A673 (cell line): ENCODE results near the gene ERI3. TPM values are rescaled to one million over a fixed set of nuclear protein-coding genes. Genes with fewer than 3 reads are reported as not detected.

Experiments used
- BruUV-seq: library from RNA; stranded (reverse); fragments of 400-500 nt; replicated peaks from 2 replicates; lab custom pipeline; 2021; lab: Mats Ljungman, UMichigan
- CTCF ChIA-PET: fragments of 300-600 bp; sonication (Branson Sonifier 250); formaldehyde crosslinking; loops from one replicate; lab custom pipeline; 2022; ENCODE audit warnings: antibody characterized with exemption; lab: Charles Lee
- POLR2A ChIA-PET: fragments of 300-600 bp; sonication (Branson Sonifier 250); formaldehyde crosslinking; loops from one replicate; lab custom pipeline; 2022; ENCODE audit warnings: antibody characterized with exemption; ENCODE audit not compliant: low non-redundant PET; lab: Charles Lee
- DNase-seq: peaks from one replicate; pipeline ENCODE4 v3.0.0-alpha.2; 2015; ENCODE audit warnings: low spot score
- H3K27ac ChIP-seq: fragments of 200-600 bp; sonication (generic); 2 replicates; pipeline ENCODE4 v1.5.1; 2016; ENCODE audit warnings: mixed run types, low read depth, mild to moderate bottlenecking, mixed read lengths, antibody characterized with exemption, low read length; ENCODE audit not compliant: poor library complexity, severe bottlenecking
- H3K27me3 ChIP-seq: fragments of 200-600 bp; sonication (generic); replicated peaks from 2 replicates; pipeline ENCODE4 v1.6.1; 2017; ENCODE audit warnings: mixed run types, low read depth, mild to moderate bottlenecking, mixed read lengths, antibody characterized with exemption, low read length; ENCODE audit not compliant: insufficient read depth, poor library complexity
- H3K36me3 ChIP-seq: fragments of 200-600 bp; sonication (generic); 2 replicates; pipeline ENCODE4 v1.6.1; 2016; ENCODE audit warnings: mixed run types, mild to moderate bottlenecking, mixed read lengths, antibody characterized with exemption, low read length; ENCODE audit not compliant: insufficient read depth, poor library complexity, severe bottlenecking
- H3K4me1 ChIP-seq: fragments of 200-600 bp; sonication (generic); 2 replicates; pipeline ENCODE4 v1.6.1; 2017; ENCODE audit warnings: mixed run types, mild to moderate bottlenecking, mixed read lengths, antibody characterized with exemption, low read length; ENCODE audit not compliant: insufficient read depth, poor library complexity, severe bottlenecking
- H3K4me3 ChIP-seq: fragments of 200-600 bp; sonication (generic); 2 replicates; pipeline ENCODE4 v1.5.1; 2016; ENCODE audit warnings: low read depth, mixed run types, mild to moderate bottlenecking, mixed read lengths, low read length; ENCODE audit not compliant: poor library complexity, severe bottlenecking
- H3K9me3 ChIP-seq: fragments of 200-600 bp; sonication (generic); 2 replicates; pipeline ENCODE4 v1.6.1; 2016; ENCODE audit warnings: mixed run types, low read depth, mild to moderate bottlenecking, mixed read lengths, antibody characterized with exemption, low read length; ENCODE audit not compliant: poor library complexity, severe bottlenecking
- EZH2 ChIP-seq: fragments of 200-600 bp; sonication (generic); IDR thresholded peaks from 2 replicates; pipeline ENCODE4 v1.6.1; 2017; ENCODE audit warnings: borderline replicate concordance, low read depth, mild to moderate bottlenecking, mixed read lengths, antibody characterized with exemption, low read length; ENCODE audit not compliant: poor library complexity, severe bottlenecking
- intact Hi-C: fragments of 100-400 bp; cut with micrococcal nuclease; formaldehyde crosslinking; loops from one replicate; pipeline ENCODE4 v1.10.0; 2022; ENCODE audit not compliant: unreplicated experiment
- total RNA-seq: library from RNA; stranded (reverse); gene quantifications from 2 replicates; pipeline ENCODE4 v1.2.3, GENCODE V29; 2021
- TF ChIP-seq, protein P1 (sequence below): fragments of 300-800, 200-600 bp; sonication (generic); conservative IDR thresholded peaks from 2 replicates; pipeline ENCODE4 v1.5.1; 2017; ENCODE audit warnings: low read depth, mild to moderate bottlenecking, antibody characterized with exemption, low read length, moderate library complexity, mixed read lengths

ERI3 gene
- total RNA-seq, 1 experiment from 2014 or later = 97.9 TPM

DNA sequence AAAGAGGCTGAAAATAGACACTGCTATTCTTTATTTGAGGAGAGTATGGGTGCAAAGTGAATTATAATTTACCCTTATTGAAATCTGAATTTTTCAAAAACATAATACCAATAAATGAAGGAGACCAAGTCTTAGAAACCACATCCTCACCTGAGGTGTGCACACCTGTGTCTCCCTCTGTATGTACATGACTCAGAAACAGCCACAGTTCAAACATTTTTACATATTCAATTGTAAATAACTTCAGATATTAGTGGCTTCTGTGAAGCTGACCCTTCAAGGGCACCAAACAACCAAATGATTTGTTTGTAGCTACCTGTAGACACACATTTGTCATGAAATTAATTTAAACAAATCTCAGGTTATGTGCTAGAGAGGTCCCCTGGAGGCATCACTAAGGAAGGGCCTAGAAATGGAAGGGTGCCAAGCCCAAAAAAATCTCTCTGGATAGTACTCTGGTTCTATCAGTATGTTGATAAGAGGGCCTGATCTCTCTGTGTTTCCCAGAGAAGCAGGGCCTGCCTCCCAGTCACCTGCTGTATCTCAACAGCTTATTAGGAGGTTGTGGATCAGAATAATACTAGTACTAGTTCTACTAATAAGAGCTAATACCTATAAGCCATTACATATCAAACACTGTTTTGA, 28.1 kb downstream of the ERI3 start:
- Histone ChIP-seq H3K4me3 (no peak overlapping the region), H3K36me3 (no peaks in the 10 kb centered on the region), H3K9me3 (no peaks in the 10 kb centered on the region), H3K27ac (no peak overlapping the region), H3K27me3 (no peaks in the 10 kb centered on the region), H3K4me1 (peaks cover 27% of the 10 kb centered on the region)
- ChIA-PET CTCF (interaction anchor here (1.1 kb wide), 1 partner anchor 9 kb away, joined by 3 read pairs; no protein-coding TSS in a partner anchor), POLR2A (no interaction called here)
- no TSS peak for BruUV-seq
- no peak for TF ChIP-seq EZH2
- TF ChIP-seq, protein P1, sequence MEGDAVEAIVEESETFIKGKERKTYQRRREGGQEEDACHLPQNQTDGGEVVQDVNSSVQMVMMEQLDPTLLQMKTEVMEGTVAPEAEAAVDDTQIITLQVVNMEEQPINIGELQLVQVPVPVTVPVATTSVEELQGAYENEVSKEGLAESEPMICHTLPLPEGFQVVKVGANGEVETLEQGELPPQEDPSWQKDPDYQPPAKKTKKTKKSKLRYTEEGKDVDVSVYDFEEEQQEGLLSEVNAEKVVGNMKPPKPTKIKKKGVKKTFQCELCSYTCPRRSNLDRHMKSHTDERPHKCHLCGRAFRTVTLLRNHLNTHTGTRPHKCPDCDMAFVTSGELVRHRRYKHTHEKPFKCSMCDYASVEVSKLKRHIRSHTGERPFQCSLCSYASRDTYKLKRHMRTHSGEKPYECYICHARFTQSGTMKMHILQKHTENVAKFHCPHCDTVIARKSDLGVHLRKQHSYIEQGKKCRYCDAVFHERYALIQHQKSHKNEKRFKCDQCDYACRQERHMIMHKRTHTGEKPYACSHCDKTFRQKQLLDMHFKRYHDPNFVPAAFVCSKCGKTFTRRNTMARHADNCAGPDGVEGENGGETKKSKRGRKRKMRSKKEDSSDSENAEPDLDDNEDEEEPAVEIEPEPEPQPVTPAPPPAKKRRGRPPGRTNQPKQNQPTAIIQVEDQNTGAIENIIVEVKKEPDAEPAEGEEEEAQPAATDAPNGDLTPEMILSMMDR = no peak
- DNase-seq = no peak
- intact Hi-C loops = no loop called here

DNA sequence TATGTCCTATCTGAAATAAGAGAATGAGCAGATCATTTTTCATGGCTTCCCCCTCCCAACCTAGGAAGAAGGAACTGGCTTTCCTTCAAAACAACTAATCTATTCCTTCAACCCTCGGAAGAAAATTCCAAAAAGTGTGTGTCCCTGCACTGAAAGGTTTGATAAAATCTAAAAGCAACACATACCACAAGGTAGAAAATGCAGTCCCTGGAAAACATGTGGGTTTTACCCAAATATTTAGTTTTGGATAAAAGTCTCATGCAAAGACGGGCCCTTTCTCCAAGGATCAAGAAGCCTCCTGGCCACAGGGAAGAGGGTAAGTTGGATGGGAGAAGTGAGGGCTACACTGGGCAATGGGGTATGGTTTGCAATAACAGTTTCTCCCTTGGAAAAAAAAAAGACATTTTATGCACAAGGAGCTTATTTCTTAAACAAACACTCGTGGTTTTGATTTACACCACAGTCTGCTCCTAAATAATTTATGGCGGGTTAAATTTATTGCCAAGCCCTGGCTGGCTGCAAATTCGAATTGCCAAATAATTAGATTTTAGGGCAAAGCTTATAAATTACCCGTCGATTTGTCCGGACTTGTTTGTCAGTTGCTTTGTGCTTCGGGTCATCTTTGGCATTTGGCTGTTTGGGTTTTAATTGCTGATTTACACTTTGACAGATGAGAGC, 28.9 kb downstream of the ERI3 start:
- no TSS peak for BruUV-seq
- H3K27ac ChIP-seq = no peak overlapping the region
- POLR2A ChIA-PET = no interaction called here
- no peak for DNase-seq
- no peaks in the 10 kb centered on the region for H3K36me3 ChIP-seq
- intact Hi-C loops = no loop called here
- peaks cover 27% of the 10 kb centered on the region for H3K4me1 ChIP-seq
- no peaks in the 10 kb centered on the region for H3K9me3 ChIP-seq
- H3K27me3 ChIP-seq = no peaks in the 10 kb centered on the region
- no peak overlapping the region for H3K4me3 ChIP-seq
- CTCF ChIA-PET = no interaction called here
- TF ChIP-seq, protein P1 = no peak
- TF ChIP-seq EZH2 = no peak

DNA sequence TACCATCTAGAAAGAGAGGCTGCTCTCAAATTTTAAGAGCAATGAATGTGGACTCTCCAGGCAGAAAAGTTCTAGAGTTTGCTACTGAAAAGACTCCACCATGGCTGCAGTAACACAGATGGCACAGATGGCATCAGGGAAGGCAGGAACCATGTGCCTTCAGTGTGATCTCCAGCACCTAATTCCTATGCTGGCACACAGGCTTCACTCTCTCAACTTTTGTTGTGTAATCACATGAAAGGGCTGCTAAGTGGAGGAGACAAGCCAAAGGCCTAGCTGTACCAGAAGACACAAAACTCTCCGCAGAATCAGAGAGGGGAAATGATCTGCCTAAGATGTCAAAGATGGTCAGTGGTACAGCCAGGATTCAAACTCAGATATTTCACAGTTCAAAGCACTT, 31.1 kb downstream of the ERI3 start:
- Histone ChIP-seq H3K27me3 (no peaks in the 10 kb centered on the region), H3K27ac (no peak overlapping the region), H3K4me3 (no peak overlapping the region), H3K9me3 (no peaks in the 10 kb centered on the region), H3K4me1 (peaks cover 27% of the 10 kb centered on the region), H3K36me3 (peaks cover 6% of the 10 kb centered on the region)
- no peak for TF ChIP-seq EZH2
- POLR2A ChIA-PET = no interaction called here
- DNase-seq = no peak
- CTCF ChIA-PET = no interaction called here
- intact Hi-C loops = no loop called here
- no TSS peak for BruUV-seq
